HL-60 (cell line): ENCODE data around the gene KSR1.

Experiments used
- DNase-seq, 2 experiments: peaks; one replicate each; pipeline ENCODE4 v3.0.0-alpha.2; 2010 to 2020; ENCODE audit warnings: low read depth in 1 of 2, low spot score in 1 of 2
- H3K27ac ChIP-seq: fragments of 250-450 bp; sonication (Bioruptor Pico); replicated peaks from 2 replicates; pipeline ENCODE4 v1.5.1; 2020; ENCODE audit warnings: mild to moderate bottlenecking, moderate library complexity
- H3K27me3 ChIP-seq: fragments of 250-450 bp; sonication (Bioruptor Pico); 2 replicates; pipeline ENCODE4 v1.5.1; 2021; ENCODE audit warnings: mild to moderate bottlenecking, moderate library complexity; ENCODE audit not compliant: insufficient read depth, poor library complexity, severe bottlenecking
- H3K4me3 ChIP-seq: replicated peaks from 2 replicates; pipeline ENCODE4 v1.5.1; 2011; ENCODE audit warnings: mild to moderate bottlenecking, control low read depth, low read length; ENCODE audit not compliant: insufficient read depth
- CTCF ChIP-seq: IDR thresholded peaks from one replicate; pipeline ENCODE4 v1.5.1; 2011; ENCODE audit warnings: low read length, control low read depth, inconsistent platforms; ENCODE audit not compliant: insufficient read depth
- GABPA ChIP-seq: IDR thresholded peaks from 2 replicates; pipeline ENCODE4 v1.6.1; 2012; ENCODE audit warnings: low read depth
- POLR2AphosphoS5 ChIP-seq: IDR thresholded peaks from 2 replicates; pipeline ENCODE4 v1.6.1; 2012; ENCODE audit warnings: low read depth
- REST ChIP-seq: IDR thresholded peaks from 2 replicates; pipeline ENCODE4 v1.6.1; 2012; ENCODE audit warnings: low read depth; ENCODE audit not compliant: insufficient replicate concordance
- SPI1 ChIP-seq: IDR thresholded peaks from 2 replicates; pipeline ENCODE4 v1.6.1; 2012; ENCODE audit warnings: low read depth, mild to moderate bottlenecking, borderline replicate concordance

The KSR1 gene

DNA sequence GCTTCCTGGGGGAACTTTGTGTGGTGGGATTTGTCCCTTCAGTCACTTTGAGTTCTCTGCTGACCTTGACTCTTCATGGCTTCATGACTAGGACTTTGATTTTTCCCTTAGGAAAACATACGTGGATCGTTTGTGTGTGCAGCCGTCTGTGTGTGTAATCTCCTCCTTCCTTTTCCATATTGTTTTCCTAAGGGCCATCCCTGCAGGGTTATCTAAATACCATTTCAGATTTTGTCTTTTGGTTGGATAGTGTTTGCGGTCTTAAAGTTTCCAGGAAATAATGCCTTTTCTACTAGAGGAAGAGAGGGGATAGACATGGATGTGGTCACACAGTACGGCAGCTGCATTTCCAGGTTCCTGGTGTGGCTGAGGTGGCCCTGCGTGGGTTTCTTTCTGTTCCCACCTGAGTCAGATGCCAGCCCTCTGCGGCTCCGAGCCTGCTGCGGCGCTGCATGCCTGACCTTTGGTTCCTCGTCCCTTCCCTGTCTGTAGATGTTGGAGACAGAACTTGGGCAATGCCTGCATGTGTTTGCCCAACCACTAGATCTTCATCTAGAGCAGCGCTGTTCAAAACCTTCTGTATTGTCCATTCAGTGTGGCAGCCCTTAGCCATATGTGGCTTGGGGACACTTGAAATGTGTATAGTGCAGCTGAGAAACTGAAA, 102.7 kb downstream of the KSR1 start:
- Histone ChIP-seq H3K27ac (no peak overlapping the region), H3K4me3 (no peak overlapping the region), H3K27me3 (no peaks in the 10 kb centered on the region)
- no peak for TF ChIP-seq GABPA
- TF ChIP-seq REST, result no peak
- no peak for TF ChIP-seq SPI1
- TF ChIP-seq CTCF, result no peak
- peak in 1 of 2 experiments; percentile 38 for DNase-seq

- Histone ChIP-seq H3K27ac (no peak overlapping the region), H3K27me3 (no peaks in the 10 kb centered on the region), H3K4me3 (no peak overlapping the region)
- TF ChIP-seq POLR2AphosphoS5, result no peak
- TF ChIP-seq REST, result no peak
- TF ChIP-seq GABPA, result no peak
- no peak for TF ChIP-seq CTCF
- peak; percentile 34; the same call in 1 of the 2 replicates for TF ChIP-seq SPI1
- DNase-seq, result no peak
These were observed 103.5 kb downstream of the KSR1 start for GRCh38 chr17:27559506-27560481.

GRCh38 chr17:27560668-27561067, 104.4 kb downstream of the KSR1 start:
- TF ChIP-seq GABPA (no peak), POLR2AphosphoS5 (no peak), CTCF (no peak), SPI1 (no peak), REST (no peak)
- Histone ChIP-seq H3K27ac (no peak overlapping the region), H3K27me3 (no peaks in the 10 kb centered on the region), H3K4me3 (no peak overlapping the region)
- DNase-seq, result no peak
